GM23338 (cell line): ENCODE data around the gene RRP8.

Experiments used
- CREB1 ChIP-seq: fragments of 250-450 bp; sonication (Bioruptor Pico); IDR thresholded peaks from 2 replicates; pipeline ENCODE4 v1.5.0; 2020; ENCODE audit warnings: low read depth, mild to moderate bottlenecking, moderate library complexity
- CTCF ChIP-seq, 2 experiments: fragments of 200-600 bp in 1 of 2; sonication (generic) in 1 of 2; conservative IDR thresholded peaks; 2 replicates each; pipeline versions ENCODE4 v1.5.1 to v1.6.1; 2016 to 2017; ENCODE audit warnings: antibody characterized with exemption in 2 of 2, low read depth in 2 of 2, mild to moderate bottlenecking in 2 of 2, moderate library complexity in 1 of 2
- POLR2AphosphoS5 ChIP-seq: IDR thresholded peaks from 2 replicates; pipeline ENCODE4 v1.6.1; 2016; ENCODE audit warnings: antibody characterized with exemption, low read depth

GRCh38 chr11:6632116-6633073 lies 29.0 kb upstream of the RRP8 start:
- TF ChIP-seq CTCF (conservative IDR thresholded peaks at IDR 0.05; ENCODE audit: low read depth in 2 of 2) (no peak), CREB1 (CRISPR knock-in tag) (no peak), POLR2AphosphoS5 (no peak)
